Globus pallidus (tissue), 1 donor: Measurements from ENCODE around the gene FYB2.

Source experiments
- DNase-seq: peaks from one replicate; pipeline ENCODE4 v3.0.0-alpha.2; 2015; ENCODE audit warnings: low spot score

The FYB2 gene

DNA sequence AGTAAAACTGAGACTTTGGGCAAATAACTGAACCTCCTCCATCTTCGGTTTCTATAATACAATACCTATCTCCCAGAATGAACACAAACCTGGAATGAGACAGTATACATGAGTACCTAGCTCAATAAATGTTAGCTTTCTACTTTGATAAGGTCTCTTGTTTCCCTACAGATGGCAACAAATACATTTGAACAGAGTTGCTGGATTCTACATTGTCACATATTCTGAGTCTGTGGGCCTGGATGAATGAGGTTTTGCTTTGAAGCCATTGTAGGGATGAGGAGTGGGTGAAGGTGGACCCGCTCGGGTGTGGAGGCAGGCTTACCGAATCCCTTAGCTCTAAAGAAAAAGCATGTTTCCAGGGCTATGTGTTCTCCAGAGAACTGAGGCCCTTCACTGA is 13.9 kb upstream of the FYB2 start:
- DNase-seq: no peak

DNA sequence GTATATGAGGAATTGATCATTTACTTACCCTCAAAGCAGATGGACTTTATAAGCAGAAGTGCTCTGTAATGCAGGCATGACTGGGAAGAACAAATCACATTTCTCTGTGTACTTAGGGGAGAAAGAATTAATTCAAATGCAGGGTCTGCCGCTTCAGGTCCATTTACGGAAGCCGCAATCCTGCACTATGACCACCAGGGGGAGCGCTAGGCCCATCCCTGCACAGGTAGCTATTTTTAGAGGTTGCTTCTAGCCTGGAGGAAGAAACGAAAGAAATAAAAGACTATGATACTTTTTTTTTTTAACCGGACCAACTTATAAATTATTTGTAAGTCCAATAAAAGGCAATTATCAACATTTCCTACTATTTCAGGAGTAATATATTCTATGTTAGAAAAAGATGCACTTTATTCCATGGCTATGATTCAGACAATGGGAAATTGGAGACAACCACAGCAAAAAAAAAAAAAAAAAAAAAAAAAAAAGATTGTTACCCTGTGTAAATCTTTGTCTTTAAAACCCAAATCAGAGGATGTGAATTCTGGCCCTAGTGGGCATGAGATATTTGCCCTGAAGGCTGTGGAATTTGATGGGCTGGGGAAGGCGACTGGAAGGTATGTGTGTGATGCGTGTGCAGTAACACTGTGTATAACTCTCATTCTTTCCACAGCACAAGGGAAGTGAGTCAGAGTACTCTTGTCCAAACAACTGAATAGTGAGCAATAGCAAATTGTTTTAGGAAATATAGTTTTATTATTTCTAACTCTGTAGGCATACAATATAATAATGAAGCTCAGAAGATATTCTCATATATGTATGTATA is 12.9 kb upstream of the FYB2 start:
- peak; percentile 46 for DNase-seq

DNA sequence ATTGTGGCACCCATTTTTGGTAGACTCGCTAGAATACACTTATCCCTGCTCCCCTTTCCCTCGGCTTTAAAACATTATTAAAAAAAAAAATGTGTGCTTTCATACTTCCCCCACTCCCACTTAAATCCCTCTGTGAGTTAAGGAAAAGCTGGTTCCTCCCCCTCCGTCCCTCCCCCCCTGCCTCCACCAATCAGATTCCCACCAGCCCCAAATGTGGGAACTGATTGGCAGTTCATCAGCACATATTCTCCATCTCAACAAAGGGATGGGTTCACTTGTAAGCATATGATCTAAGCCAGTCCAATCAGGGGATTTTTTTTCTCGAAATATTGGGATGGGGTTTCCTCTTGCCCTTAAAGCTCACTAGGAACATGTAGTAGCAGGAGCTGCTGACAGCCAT is 10.8 kb upstream of the FYB2 start:
- no peak for DNase-seq

DNA sequence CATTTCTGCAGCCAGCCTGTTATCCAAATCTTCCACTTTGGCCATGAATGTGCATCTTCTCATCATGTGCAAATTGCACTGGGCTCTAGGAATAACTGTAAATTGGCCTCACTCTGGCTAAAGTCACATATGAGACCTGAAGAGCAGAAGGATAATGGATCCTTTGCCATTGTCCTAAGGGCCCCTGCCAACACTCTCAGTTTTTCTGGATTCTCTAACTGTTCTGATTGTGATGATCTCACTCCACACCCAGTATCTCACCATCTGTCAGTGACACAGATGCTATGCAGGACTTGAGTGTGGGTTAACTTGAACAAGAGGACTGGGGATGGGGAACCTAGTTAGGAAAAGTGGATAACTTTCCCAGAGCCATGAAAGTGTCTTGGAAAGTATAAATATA is 8.5 kb upstream of the FYB2 start:
- no peak for DNase-seq

DNA sequence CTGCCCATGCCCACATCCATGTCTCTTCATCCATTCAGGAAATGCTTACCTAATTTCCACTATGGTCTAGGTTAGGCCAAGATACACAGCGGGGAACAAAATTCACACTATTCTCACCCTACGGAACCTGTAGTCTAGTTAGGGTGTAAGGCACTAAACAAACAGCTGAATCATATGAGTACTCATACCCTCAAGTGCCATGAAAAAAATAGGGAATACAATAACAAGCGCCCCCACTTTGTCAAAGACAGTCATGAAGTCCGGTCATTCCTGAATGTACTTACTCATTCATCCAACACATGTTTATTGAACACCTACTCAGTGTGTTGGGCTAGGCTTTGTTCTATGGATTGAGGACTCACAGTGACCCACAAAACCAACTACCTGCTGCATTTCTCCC is 6.2 kb upstream of the FYB2 start:
- no peak for DNase-seq

DNA sequence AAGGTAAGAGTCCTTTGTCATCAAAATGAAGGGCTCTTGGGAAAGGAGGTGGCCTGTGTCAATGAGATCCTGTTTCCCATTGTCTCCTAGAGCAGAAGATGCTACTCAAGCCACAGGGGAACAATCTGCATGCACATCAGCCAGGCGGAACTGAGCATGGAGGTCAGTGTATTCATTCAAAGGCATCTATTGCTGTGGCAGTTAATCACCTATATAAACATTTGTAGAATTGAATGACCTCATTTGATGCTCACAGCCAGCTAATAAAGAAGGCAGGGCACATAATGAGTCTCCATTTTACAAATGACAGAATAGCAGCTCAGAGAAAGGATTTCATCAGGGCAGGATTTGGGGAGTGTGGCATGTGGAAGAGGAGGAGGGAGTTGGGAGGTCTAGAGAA is 5.7 kb upstream of the FYB2 start:
- no peak for DNase-seq

DNA sequence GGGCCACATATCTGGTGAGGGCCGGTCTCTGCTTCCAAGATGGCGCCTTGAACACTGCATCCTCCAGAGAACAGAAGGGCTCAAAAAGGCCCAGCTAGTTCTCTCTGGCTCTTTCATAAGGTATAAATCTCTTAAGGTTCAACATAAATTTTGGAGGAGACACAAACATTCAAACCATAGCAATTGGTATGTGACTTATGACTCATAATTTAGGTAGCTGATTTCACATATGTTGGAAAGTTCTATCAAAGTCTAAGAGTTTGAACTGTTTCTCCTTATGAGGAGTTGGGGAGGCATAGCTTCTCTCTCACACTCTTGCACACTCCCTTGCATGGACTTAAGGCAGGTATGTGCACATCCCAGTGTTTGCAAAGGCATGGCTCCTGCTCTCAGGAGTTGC is 5.1 kb upstream of the FYB2 start:
- DNase-seq: no peak

DNA sequence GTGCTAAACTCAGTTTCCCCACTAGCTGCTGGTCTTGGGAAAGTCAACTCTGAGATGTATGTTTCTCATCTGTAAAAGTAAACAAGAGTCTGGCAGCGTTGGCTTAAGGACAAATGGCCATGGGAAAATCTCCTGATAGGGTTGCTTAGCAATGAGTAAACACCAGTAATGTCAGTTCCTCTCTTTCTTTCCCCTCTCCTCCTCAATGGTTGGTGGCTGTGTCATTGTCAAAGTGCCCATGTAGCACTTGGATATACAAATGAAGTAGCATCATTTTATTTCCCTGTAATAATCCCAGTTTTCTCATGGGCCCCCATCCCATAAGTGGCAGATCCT is 2.2 kb upstream of the FYB2 start:
- DNase-seq: no peak

DNA sequence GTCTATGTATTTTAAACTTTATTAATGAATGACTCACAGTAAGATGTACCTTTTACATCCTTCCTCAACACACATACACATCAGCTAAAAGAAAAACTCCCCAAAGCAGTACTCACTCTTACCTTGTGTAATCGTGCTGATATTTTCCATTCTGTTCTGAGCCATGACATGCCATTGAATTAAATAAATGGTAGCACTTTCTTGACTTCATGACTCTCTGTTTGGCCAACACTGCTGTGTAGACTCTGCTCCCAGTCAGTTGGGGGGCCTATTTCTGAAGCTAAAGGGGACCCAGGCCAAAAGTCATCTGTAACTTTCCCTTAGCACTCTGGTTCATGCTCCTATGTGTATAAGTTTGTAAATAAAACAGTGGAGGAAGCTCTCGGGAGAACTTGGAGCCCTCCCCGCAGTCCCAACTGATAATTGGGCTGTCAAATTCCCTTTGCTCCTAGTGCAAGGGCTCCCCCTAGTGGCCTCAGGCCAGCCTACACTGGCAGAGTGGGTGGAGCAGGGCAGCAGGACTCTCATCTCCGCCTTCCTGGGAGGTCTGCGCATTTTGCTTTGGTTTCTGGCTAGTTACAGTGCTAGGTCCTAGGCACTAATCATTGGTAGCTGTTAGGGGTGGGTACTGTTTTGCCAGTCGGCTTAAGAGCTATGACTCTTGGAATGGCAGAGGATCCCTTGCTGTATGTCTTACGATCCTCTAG is 1.7 kb upstream of the FYB2 start:
- peak; percentile 47 for DNase-seq

DNA sequence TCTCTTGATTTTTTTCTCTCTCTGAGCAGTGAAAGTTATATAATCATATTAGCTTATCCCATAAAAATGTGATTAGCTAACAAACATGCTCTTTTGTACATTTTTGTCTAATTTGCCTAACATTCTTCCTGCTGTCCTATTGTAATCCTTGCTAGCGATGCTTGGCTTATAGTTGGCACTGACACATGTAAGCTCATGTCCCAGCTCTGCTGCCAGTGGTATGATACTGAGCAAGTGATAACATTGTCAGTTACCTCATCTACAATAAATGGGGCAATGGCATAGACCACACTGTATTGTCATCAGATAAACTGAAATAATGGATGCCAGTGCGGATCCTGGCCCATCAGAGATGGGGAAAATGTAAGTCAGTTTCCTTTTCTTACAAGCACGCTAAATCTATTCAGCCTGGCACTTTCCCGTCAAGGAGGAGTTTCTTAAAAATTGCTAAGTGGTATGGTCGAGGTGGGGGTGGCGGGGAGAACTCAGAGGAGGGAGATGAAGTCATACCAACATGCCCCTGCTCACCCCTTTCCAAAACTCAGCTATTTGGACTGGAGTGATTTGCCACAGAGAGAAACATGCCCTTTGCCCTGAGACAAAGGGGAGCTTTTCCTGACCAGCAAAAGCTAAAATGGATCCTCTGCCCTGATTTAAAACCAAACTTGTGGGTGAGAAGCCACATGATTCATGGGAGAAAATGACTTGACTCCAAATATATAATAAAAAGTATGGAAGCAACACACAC is 1.3 kb downstream of the FYB2 start:
- no peak for DNase-seq

DNA sequence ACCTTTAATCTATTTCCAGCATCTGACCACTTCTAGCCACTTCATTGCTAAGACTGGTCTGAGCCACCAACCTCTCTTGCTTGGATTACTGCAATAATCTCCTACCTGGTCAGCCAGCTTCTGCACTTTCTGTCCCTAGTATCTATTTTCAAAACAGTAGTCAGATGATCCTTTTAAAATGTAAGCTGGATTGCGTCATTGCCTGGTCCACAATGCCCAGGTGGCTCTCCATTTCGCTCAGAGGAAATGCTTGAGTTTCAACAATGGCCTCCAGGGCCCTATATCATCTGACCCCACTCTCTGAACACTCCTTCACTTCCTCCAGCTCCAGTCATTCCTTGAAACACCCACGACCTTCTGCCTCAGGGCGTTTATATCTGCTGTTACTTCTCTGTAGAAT is 2.3 kb downstream of the FYB2 start:
- no peak for DNase-seq

DNA sequence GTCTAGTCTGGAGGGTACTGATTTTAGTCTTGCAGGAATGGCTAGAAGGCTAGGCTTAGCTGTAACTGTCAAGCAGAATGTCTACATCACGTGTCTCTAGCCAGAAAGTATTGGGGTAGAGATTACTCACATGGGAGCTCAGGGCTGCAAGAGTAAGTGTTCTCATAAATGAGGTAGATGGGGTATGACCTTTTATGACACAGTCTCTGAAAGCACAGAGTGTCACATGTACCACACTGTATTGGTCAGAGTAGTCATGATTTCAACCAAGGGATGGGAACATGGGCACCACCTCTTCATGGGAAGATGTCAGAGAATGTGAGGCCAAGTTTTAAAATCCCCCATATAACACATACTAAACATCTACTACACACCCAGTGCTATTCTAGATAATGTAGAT is 2.9 kb downstream of the FYB2 start:
- DNase-seq: no peak

DNA sequence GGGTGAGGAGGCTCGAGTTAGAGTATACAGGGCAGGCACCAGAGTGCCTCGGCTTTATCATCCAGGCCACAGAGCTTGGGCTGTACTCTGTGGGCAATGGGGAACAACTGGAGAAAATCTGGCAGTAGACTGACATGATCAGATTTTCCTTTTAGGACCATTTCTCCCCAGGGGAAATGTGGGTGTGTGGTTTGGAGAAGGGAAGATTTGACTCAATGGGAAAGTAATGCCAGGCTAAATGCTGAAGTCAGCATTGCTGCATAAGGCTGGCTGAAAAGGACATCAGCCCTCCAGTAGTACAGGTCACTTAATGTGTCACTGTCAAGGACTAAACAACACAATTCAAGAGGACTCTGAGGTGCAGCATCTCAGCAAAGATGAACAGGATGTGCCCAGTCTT is 5.0 kb downstream of the FYB2 start:
- DNase-seq: no peak

DNA sequence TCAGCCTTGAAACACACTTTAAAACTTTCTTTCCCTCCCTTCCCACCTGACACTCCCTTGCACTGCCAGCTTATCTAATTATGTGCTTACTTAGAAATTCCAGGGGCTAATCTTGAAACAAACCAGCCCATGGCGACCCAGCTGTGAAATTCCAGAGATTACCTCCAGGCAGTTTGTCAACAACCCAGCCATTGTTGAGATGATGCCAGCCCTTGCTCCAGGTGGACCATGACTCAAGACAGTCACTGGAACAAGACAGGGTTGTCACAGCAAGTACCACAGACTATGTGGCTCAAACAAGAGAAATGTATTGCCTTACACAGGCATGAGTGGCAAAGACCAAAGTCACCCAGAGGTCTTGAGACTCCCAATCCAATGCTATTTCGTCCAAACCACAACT is 7.9 kb downstream of the FYB2 start:
- no peak for DNase-seq

DNA sequence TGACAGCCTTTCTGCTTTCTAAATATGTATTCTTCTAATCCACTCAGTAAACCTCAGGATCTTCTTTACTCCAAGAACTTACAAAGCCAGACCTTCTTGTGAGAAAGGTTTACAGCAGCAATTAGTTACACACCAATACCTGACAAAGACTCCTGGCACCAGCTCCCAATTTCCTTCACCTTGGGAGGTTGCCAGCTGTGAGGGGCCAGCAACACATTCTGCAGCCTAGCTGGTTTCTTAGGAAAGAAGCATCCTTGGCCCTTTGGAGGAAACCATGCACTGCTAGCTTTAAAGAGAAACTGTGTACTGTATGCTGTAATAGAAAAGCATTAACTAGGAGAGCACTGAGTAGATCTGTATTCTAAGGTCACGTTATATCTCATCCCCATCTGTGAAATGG is 10.8 kb downstream of the FYB2 start:
- DNase-seq: peak; percentile 73

DNA sequence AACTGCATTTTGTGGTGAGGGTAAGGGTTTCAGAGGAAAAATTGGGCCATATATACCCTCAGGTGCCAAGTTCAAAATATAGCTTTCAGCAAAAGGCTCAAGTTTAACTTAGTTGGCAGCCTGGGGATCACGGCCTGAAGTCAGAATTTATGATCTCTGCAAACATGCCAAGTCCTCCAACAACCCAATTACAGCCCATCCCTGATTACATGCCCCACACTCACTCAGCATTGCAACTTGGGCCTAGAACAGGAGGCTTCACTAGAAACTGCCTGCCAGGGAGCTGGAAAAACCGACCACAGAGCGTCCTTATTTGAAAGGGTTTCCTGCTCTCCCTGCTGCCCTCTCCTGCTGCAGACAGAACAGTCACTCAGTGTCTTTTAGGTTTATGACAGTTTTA is 12.4 kb downstream of the FYB2 start:
- DNase-seq: no peak

DNA sequence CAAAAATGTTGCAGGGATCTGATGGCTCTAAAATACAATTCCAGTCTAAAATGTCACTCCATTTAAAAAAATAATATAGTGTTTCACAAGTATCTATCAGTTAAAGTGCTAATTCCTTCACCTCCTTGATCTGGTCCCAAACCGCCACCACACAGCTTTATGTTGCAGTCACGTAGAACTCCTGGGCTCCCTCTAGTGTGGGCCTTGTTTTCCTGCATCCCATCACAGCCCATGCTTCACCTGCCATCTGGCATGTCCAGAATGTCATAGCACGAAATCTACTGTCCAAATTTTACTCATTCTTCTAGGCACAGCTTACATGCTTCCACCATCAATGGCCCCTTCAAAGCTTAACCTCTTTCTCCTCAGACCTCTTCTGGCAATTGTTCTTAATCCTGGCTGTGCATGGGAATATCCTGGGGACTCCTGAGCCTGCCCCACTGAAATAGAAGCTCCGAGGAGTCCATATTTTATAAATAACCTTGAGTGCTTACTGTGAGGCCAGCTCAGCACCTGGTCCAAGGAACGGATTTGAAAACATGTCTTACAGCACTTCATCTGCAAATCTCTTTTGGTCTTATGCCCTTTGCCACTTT is 15.5 kb downstream of the FYB2 start:
- no peak for DNase-seq

DNA sequence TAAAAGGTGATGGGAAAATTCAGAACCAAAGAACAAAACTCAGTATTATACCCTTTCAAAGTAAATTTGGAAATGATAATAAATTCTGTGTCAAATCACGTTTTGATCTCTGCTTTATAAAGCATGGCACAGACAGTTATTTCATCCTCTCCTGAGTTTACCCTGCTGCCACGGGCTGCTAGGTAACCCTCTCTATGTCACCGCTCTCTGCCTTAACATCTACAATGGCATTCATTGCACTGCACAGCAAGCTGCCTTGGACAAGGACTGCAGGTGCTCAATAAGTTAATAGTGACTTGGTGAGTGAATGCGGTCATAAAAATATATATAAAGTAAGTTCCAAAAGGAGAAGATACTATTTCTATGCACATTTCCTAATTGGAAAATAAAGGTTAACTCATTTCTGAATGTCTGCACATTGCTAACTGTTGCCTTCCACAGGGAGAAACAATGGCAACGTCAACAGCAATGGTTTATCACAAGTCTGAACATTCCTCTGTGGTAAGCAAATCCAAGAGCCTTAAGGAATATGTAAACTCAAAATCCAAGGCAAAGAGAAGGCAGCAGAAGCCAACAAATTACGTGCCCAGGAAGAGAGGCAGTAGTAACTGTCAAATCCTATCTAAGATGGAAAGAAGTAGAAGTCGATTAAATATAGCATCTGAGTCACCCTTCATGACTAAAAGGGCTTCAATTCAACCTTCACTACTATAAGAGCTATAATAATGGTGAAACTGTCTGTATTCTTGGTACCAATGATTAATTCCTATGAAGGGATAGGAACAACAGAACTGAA is 19.4 kb downstream of the FYB2 start:
- DNase-seq: no peak

DNA sequence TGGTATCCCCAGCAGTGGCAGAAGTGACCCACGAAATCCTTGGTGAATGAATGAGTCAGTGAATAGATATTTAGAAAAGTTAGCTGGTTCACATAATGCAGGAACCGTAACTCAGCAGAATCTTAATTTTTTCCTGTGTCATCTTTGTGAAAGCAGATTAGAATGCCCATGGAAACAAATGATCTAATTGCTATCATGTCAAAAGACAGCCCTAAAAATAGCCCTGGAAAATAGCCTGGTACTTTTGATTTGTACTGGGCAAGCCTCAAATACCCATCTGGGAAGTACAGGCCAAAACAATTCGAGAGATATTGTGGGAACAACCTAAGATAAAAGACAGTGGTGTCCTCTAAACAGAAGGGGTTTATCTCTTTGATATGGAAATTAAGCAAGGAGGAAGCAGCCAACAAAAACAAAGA is 21.1 kb downstream of the FYB2 start:
- DNase-seq: peak; percentile 22

DNA sequence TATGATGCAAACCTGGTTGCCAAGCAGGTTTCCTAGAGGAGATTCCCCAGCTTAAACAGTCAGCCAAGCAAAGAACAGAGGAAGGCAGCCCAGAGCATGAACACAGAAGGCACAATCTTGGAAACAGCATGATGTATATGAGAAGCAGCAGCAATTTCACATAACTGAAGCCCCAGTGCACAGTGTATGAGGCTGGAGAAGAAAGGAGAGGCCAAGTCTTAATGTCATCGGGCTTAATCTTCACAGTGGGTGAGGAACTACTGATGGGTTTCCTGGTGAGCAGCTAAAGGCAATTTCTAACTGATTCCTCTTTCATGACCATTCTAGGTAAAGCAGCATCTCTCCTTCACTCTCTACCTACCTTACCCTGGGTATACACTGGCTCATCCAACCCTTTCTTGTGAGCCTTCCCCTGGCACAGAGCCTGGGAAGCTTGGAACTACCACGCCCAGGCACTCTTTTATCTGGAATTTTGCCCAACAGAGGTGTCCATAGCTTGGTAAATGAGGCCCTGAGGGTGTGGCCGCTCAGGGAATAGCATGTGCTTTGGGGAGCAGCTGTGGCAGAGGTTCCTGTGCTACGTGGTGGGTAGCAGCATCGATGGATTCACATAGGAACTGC is 22.0 kb downstream of the FYB2 start:
- no peak for DNase-seq

DNA sequence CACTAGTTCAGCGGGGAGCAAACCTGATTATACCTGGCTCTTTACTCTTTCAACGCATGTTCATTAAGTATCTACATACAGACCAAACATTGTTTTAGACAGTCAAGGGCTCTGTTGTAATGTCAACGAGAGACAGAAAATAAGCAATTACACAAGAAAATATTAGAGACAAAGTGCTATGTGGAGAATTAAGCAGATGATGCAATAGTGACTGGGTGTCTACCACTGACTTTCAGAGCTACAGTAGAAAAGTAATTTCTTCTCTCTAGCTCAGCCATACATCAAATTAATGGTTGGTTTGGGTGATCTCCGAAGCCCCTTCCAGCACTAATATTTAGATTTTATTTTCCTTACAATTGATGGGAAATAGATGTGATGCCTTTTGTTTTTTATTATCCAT is 23.3 kb downstream of the FYB2 start:
- DNase-seq: no peak

DNA sequence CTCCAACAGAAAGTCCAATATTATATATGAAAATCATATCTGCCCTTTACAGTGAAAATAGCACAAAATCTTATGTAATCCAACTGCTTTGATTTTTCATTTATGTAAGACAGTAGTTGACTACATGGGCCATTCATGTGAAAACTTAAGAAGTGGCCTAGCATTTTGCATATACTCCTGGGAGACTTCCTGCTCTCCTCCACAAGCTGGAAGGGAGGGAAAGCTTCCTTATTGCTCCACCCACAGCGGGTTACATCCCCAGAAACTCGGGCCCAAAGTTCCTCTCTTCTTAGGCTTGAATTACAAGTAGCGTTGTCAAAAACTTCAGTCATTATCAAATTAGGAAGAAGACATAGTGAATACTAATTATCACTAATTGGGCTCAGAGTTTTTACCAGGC is 29.2 kb downstream of the FYB2 start:
- DNase-seq: no peak
